ENCODE measurements around the gene SAT2.
"Not testable (repeated sequence)": the region's sequence is repeated elsewhere in the genome, so short reads cannot be mapped to it uniquely, and the experiment has no call there.

SAT2 gene

DNA sequence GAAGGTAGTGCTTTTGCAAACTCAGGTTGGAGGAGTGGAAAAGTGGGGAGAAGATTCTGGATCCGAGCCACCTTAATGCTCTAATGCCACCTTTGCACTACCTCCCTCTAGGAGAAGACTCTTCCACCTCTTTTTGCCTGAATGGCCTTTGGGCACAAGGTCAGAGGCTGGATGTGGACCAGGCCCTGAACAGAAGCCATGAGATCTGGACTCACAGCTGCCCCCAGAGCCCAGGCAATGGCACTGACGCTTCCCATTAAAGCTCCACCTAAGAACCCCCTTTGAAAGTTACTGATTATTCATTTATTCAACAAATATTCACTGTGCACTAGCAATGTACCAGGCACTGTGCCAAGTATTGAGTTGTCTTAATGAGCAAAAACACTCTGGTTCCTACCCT, 5.5 kb upstream of the SAT2 start:
- DNase-seq, result no peak

DNA sequence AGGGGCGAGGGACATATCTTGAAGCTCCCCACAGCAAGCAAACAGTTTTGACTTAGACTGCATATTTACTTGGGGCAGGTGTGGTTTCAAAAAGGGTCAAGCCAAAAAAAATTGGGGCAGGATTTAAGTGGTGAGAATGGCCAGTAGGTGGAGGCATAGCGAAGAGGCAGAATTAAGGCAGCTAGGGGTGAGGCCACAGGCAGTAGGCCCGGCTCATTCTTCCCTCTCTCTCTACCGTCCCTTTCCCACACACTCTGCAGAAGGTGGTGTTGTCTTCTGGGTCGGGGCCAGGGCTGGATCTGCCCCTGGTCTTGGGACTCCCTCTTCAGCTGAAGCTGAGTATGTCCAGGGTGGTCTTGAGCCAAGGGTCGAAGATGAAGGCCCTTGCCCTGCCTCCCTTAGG, 4.9 kb upstream of the SAT2 start:
- DNase-seq, result peak; percentile 32

- DNase-seq, result no peak
Observed at GRCh38 chr17:7631398-7632380, 4.1 kb upstream of the SAT2 start.

DNA sequence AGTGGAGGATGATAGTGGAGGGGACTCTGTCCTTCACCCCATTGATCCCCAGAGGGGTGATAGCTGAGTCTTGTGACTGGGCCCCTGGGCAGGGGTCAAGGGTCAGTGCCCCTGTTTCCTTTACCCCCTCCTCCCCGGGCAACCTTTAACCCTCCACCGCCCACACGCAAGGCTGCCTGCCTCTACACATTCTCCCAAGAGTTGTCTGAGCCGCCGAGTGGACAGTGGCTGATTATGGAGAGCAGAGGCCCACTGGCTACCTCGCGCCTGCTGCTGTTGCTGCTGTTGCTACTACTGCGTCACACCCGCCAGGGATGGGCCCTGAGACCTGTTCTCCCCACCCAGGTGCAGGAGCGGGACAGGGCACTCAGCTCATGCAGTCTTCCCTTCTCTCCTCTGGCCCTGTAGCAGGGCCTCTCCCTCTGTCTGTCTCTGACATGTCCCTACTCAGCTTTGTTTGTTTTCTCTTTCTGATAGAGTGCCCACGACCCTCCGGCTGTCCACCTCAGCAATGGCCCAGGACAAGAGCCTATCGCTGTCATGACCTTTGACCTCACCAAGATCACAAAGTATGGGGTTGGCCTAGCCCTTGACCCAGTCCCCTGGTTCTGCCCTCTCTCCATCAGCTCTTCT, 2.4 kb upstream of the SAT2 start, which contains the start of gene SHBG:
SHBG (plus strand) TSS at position 197 of the 633 bp plus-strand sequence; CDS start at position 235, 38 bp downstream.
- DNase-seq, result no peak

DNA sequence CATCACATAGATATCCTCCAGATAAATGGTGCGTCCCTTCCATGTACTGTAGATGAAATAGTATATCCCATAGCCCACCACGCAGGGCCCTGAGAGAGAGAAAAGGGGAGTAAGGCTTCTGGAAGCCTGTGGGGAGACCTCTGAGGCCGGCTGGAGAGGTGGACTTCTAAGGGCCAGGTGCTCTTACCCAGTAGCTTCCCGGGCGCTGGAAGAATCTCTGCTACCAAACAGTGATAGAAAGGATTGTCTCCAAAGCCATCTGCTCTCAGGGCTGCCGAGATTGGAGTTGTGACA, 718 bp downstream of the SAT2 start:
- DNase-seq, result no peak

DNA sequence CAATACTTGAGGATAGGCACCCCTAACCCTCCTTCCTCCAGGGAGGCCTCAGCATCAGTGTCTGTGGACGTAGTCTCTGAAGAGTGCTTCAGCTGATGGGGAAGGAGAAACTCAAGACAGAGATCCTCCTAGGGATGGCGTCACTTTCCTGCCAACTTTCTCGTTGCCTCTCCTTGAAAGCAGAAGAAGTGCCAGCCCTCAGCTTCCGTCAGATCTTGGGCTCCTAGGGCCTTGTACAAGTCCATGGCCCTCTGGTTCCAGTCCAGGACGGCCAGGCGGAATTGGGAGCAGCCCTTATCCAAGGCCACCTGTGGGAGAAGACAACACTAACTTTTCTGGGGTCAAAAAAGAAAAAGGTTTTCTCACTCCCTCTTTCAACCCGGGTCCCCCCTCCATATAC, 1.3 kb downstream of the SAT2 start:
- DNase-seq, result no peak

DNA sequence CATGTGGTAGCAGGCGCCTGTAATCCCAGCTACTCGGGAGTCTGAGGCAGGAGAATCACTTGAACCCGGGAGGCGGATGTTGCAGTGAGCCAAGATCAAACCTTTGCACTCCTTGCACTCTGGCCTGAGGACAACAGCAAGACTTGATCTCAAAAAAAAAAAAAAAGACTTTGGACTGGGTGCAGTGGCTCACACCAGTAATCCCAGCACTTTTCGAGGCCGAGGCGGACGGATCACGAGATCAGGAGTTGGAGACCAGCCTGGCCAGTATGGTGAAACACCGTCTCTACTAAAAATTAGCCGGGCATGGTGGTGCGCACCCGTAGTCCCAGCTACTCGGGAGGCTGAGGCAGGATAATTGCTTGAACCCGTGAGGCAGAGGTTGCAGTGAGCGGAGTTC, 1.9 kb downstream of the SAT2 start:
- DNase-seq, result not testable (repeated sequence)

DNA sequence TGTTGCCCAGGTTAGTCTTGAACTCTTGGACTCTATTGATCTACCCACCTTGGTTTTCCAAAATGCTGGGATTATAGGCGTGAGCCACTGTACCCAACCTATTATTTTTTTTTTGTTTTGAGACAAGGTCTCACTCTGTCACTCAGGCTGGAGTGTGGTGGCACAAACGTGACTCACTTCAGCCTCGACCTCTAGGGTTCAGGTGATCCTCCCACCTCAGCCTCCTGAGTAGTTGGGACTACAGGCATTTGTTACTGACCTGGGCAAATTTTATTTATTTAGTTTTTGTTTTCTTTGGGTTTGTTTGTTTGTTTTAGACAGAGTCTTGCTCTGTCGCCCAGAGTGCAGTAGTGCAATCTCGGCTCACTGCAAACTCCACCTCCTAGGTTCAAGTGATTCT, 4.0 kb downstream of the SAT2 start:
- DNase-seq, result no peak

DNA sequence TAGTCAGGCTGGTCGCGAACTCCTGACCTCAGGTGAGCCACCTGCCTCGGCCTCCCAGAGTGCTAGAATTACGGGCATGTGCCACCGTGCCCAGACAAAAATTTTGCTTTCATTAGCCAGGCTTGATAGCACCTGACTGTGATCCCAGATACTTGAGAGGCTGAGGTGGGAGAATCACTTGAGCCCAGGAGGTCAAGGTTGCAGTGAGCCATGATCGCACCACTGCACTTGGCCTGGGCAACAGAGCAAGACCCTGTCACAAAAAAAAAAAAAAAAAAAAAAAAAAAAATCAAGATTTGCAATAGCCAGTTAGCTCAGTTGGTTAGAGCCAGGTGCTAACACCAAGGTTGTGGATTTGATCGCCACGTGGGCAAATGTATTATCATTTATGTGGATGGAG, 6.8 kb downstream of the SAT2 start:
- DNase-seq, result no peak

DNA sequence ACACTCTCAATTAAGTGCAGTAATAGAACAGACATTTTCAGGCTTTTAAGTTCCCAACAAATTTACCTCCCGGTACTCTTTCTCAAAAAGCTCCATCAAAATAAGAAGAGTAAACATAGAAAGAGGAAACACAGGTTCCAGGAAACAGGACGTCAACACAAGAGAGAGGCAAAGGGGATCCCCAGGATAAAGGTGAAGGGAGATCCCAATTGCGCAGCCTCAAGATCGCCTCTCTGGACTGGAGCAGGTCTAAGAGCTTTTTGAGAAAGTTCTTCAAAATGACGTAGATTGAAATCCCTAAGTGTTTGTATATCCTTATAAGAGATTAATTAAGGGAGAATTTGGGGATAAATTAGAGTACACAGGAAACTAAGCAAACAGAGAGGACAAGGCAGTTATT, 9.0 kb downstream of the SAT2 start:
- no peak for DNase-seq

- no peak for DNase-seq
Observed at GRCh38 chr17:7615265-7615747, 12.3 kb downstream of the SAT2 start.

DNA sequence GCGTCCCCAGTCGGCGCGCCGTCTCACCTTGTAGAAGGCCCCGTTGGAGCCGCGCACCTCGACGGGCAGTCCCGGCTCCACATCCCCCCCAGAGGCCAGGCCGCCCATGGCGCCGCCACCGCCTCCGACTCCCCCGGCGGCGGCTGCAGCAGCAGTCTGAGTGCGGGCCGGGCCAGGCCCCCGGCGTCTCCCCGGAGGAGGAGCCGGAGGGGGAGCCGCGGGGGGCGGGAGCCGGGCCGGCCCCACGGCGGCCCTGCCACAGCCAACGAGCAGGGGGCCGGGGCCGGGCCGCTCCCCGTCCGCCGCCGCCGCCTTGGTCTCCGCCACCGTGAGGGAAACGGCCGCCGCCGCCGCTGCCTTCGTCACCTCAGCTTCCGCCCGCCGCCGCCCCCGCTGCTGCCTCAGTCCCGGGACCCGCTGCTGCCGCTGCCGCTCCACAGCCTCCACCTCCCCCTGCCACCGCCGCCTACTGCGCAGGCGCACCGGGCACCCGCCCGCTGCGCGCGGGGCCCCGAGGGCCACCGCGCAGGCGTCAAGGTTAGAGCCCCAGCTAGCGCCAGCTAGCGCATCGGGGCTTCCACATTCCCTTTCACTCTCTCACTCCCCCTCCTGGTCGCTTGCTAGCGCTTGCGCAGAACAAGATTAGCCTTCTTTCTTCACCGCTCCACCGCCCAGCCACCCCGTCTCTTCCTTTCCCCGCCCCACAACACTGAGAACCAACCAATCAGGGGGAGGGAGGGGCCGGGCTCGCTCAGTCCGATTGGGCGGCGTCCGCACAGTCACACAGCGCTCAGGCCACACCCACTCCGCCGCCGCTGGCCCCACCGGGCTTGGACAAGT, 13.0 kb downstream of the SAT2 start, which contains the start of gene FXR2:
FXR2 (minus strand) TSS at position 473 of the 840 bp plus-strand sequence; CDS start at position 108, 365 bp downstream.
- peak; percentile 100 for DNase-seq

GRCh38 chr17:7613769-7614424, 13.7 kb downstream of the SAT2 start:
- no peak for DNase-seq

DNA sequence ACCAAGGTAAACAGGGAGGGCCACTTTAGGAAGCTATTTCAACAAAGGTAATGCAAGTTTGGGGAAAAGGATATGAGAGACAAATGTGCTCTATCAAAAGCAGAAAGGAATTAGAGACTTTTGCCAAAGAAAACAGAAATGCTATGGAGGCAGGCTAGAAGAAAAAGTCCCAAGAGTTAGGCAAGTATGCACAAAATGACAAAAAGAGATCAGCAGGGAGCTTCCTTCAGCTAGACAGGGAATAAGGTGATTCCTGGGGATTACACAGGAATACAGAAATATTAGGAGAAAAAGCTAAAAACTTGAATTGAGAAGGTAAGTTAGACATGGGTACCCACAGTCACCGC, 15.4 kb downstream of the SAT2 start:
- DNase-seq, result no peak

DNA sequence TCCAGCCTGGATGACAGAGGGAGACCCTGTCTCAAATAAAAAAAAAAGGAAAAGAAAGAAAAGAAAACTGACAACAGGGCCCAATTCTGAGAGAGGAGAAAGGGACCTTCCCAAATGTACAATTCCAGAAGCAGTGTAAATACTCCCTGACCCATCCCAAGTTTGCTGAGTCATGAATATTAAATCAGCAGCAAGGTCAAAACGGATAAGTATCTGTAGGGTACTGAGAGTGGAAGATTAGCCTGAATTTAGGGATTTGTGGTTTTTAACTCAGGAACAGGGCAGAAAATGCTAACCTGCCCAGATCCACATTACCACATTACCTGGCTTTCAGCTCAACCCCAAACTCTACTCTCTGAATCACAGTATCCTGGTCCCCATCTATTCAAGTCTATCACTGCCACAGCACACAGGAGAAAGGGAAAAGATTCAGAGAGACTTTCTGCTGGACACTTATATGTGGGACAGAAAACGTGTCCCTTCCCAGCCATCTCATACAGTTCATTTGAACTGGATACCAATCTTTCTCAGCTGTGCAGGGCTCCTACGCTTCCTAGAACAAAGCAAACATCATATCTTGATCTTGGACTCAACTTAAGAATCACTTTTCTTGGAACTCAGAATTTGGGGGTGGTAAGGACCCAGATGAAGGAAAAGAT, 15.9 kb downstream of the SAT2 start:
- DNase-seq, result no peak

DNA sequence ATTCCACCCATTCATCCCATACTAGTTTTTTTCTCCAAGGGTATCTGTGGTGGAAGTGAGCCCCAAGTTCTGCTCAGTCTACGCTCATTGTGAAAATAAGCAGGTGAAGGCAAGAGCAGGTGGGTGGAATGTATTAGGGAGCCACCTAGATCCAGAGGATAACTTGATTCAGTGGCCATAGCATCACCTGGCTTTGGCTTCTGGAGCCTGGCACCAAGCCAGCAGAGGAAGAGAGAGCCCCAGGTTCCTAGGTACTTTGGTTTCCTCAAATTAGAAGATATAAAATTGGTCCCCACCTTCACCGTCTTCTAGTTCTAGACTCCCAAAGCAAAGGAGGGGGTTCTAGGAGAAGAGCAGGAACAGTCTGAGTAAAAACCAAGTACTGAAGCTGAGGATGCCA, 17.0 kb downstream of the SAT2 start:
- no peak for DNase-seq

GRCh38 chr17:7606280-7606679, 21.3 kb downstream of the SAT2 start:
- DNase-seq, result no peak

- DNase-seq, result not testable (repeated sequence)
Observed at GRCh38 chr17:7597561-7597960, 30.1 kb downstream of the SAT2 start.

DNA sequence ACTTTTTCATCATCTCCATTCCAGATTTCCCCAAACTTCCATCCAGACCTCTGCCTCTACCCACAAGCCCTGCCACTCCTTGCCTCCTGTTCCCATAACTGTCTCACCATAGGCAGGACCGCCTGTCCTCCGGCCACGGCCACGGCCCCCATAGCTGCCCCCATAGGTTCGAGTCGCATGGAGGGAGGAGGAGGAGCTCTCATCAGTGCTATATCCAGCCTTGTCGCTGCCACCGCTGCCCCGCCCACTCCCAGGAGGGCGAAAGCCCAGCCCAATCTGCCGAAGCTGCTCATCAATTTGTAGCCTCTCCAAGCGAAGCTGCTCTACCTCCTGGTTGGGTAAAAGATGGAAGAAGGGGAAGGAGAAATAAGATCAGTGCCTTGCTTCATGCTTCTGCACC, 34.3 kb downstream of the SAT2 start:
- DNase-seq, result no peak

- no peak for DNase-seq
Observed at GRCh38 chr17:7592422-7593021, 35.1 kb downstream of the SAT2 start.

DNA sequence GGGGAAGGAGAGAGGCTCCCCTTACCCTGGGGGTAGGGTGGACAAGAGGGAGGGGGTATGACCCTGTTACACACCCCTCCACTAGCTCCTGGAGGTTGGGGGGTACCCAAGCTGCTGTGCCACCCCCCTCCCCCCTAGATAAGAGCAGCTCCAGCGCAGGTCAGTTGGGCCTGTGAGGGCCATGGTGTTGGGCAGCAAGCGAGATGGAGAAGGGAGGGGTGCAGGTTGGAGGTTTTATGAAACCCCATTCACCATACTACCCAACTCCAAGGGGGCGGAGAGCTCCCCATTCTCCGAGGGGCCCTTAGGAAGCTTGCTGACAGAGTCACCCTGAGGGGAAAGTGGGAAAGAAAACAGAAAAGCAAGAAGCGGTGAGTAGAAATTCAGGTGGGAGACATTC, 36.0 kb downstream of the SAT2 start:
- no peak for DNase-seq

- DNase-seq, result no peak
Observed at GRCh38 chr17:7590743-7591142, 36.9 kb downstream of the SAT2 start.
